ENCODE results near the gene S100B. TPM values are rescaled to one million over a fixed set of nuclear protein-coding genes. Genes with fewer than 3 reads are reported as not detected.

S100B gene
- total and polyA plus RNA-seq, 2 of the 8 experiments (the other 6 are each of a cell fraction or from before 2014, with no cell fraction given), result 0.36 to 0.69 TPM

GRCh38 chr21:46646541-46647154 is 41.8 kb upstream of the S100B start:
- WGBS, 2 experiments (ENCODE audit: extremely low coverage in 1 of 2, insufficient coverage in 1 of 2, insufficient read length in 1 of 2, insufficient replicate concordance in 2 of 2, low coverage in 1 of 2, low lambda C conversion rate in 2 of 2, missing lambda C conversion rate in 1 of 2), result 86% methylated on average over 9 of the region's 9 CpGs; no CpG with 5 or more reads in 1 of the 2 experiments
- Histone ChIP-seq H2BK20ac (ENCODE audit: low read length) (no peak overlapping the region), H4K8ac (ENCODE audit: extremely low read depth, insufficient read depth, low read length) (no peak overlapping the region), H3K14ac (ENCODE audit: insufficient read length) (no peak overlapping the region), H2BK120ac (replicated peaks; ENCODE audit: low read depth, low read length) (no peak overlapping the region), H2BK5ac (ENCODE audit: low read depth, low read length) (no peak overlapping the region), H3K4me1 (replicated peaks in 1 of 4; ENCODE audit: control insufficient read depth in 3 of 4, insufficient read depth in 4 of 4, low read length in 3 of 4) (no peaks in the 10 kb centered on the region), H4K5ac (ENCODE audit: insufficient read length, low read depth, low read length) (no peak overlapping the region), H3K9ac (replicated peaks in 1 of 4; ENCODE audit: extremely low read depth in 1 of 4, low read depth in 3 of 4, low read length in 3 of 4) (no peak overlapping the region), H3K23ac (ENCODE audit: insufficient read length) (no peak overlapping the region), H3K36me3 (ENCODE audit: control insufficient read depth in 2 of 4, insufficient read depth in 4 of 4, low read length in 3 of 4) (peaks cover 0 to 56% (median 25%) of the 10 kb centered on the region in 4 experiments; a peak in 6 of 8 replicates), H2AK5ac (ENCODE audit: low read depth, low read length) (no peak overlapping the region), H3K23me2 (ENCODE audit: low read depth, low read length) (no peaks in the 10 kb centered on the region; the same call in 1 of the 2 replicates), H2BK12ac (ENCODE audit: low read depth, low read length) (no peak overlapping the region), H3K9me3 (ENCODE audit: insufficient read depth in 2 of 2, low read depth in 1 of 2, low read length in 1 of 2) (no peaks in the 10 kb centered on the region), H3K79me2 (ENCODE audit: control insufficient read depth in 1 of 2, insufficient read depth in 2 of 2, low read length in 2 of 2) (no peaks in the 10 kb centered on the region), H3K4ac (replicated peaks; ENCODE audit: insufficient read length, low read depth, low read length) (no peak overlapping the region), H2AFZ (ENCODE audit: low read length) (no peak overlapping the region), H3K27me3 (replicated peaks in 1 of 4; ENCODE audit: control insufficient read depth in 3 of 4, extremely low read depth in 1 of 4, insufficient read depth in 3 of 4, low read length in 3 of 4) (no peaks in the 10 kb centered on the region), H4K91ac (replicated peaks; ENCODE audit: insufficient read length, low read length) (no peak overlapping the region), H3K4me2 (ENCODE audit: insufficient read depth in 1 of 2, low read depth in 2 of 2, low read length in 2 of 2) (no peak overlapping the region), H2BK15ac (ENCODE audit: low read length) (no peak overlapping the region), H3K4me3 (ENCODE audit: extremely low read depth in 1 of 4, insufficient read depth in 2 of 4, low read depth in 3 of 4, low read length in 4 of 4) (no peak overlapping the region), H3K79me1 (ENCODE audit: low read depth, low read length) (peaks cover 6% of the 10 kb centered on the region), H4K20me1 (replicated peaks in 1 of 2; ENCODE audit: control insufficient read depth in 1 of 2, insufficient read depth in 2 of 2, low read length in 2 of 2) (peaks cover 3 to 15% of the 10 kb centered on the region in 2 experiments), H3K56ac (replicated peaks; ENCODE audit: insufficient read length, low read depth, low read length) (no peak overlapping the region), H3K27ac (ENCODE audit: low read depth, low read length) (no peak overlapping the region), H3K18ac (ENCODE audit: extremely low read depth, low read length) (no peak overlapping the region)
- no peak for DNase-seq (ENCODE audit: low read depth in 1 of 2, low spot score in 2 of 2)
- ChIA-PET POLR2A (ENCODE audit: partially characterized antibody) (interaction anchor here (1.1 to 1.5 kb wide), 2 partner anchors 11 to 178 kb away, joined by 3 to 5 read pairs; partner anchors contain the start of gene PRMT2), CTCF (ENCODE audit: partially characterized antibody) (interaction anchor here (0.9 to 1.2 kb wide), 2 partner anchors 11 to 92 kb away, joined by 3 read pairs; no protein-coding TSS in a partner anchor)
- no peak for FAIRE-seq
- 0 out of 2 replicates have a peak, but pooled peaks have one; percentile 24 for TF ChIP-seq E2F6 (IDR thresholded peaks at IDR 0.05)
- TF ChIP-seq CHD1 (IDR thresholded peaks at IDR 0.05; ENCODE audit: low read depth, low read length), result no peak
- no peak for TF ChIP-seq EP300 (IDR thresholded peaks at IDR 0.05; ENCODE audit: borderline replicate concordance in 1 of 2, low read depth in 2 of 2, low read length in 2 of 2)
- no peak for TF ChIP-seq HDAC2 (IDR thresholded peaks at IDR 0.05; ENCODE audit: borderline replicate concordance in 1 of 2, low read depth in 2 of 2, low read length in 2 of 2)
- TF ChIP-seq SAP30 (IDR thresholded peaks at IDR 0.05; ENCODE audit: insufficient read depth, insufficient replicate concordance, low read length), result no peak
- no peak for TF ChIP-seq NRF1 (IDR thresholded peaks at IDR 0.05; ENCODE audit: low read depth, low read length)
- no peak for TF ChIP-seq SUZ12 (IDR thresholded peaks at IDR 0.05; ENCODE audit: low read length)
- no peak for TF ChIP-seq SIX5 (IDR thresholded peaks at IDR 0.05; ENCODE audit: low read depth, low read length)

Measured in H1 (cell line).